Peyer's patch (tissue), 4 donors: Measurements from ENCODE around the gene ATP9A. TPM values are rescaled to one million over a fixed set of nuclear protein-coding genes. Genes with fewer than 3 reads are reported as not detected.

ENCODE experiments used
- DNase-seq, 3 donors: peaks; one replicate each; pipeline ENCODE4 v3.0.0-alpha.2; 2017 to 2019
- H3K27ac ChIP-seq, 4 donors: fragments of 200-600 bp; sonication (generic); one replicate each; pipeline ENCODE4 v1.5.1; 2016 to 2019
- H3K27me3 ChIP-seq, 2 donors: fragments of 200-600 bp; sonication (generic); one replicate each; pipeline ENCODE4 v1.5.1; 2019
- H3K36me3 ChIP-seq, 3 donors: fragments of 200-600 bp; sonication (generic); one replicate each; pipeline ENCODE4 v1.5.1; 2016 to 2019
- H3K4me1 ChIP-seq, 4 donors: fragments of 200-600 bp; sonication (generic); one replicate each; pipeline ENCODE4 v1.5.1; 2016 to 2019
- H3K4me3 ChIP-seq, 4 donors: fragments of 200-600 bp; sonication (generic); 1 replicate in 3 of 4; 2 replicates in 1 of 4; pipeline ENCODE4 v1.5.1; 2016 to 2019; ENCODE audit warnings: mild to moderate bottlenecking in 1 of 4
- H3K9me3 ChIP-seq, 4 donors: fragments of 200-600 bp; sonication (generic); one replicate each; pipeline ENCODE4 v1.5.1; 2016 to 2019; ENCODE audit warnings: mild to moderate bottlenecking in 1 of 4
- POLR2A ChIP-seq, 2 donors: fragments of 450-650 bp; IDR thresholded peaks; one replicate each; pipeline ENCODE4 v1.5.1; 2017; ENCODE audit warnings: antibody characterized with exemption in 2 of 2, mild to moderate bottlenecking in 2 of 2, moderate library complexity in 2 of 2
- total RNA-seq, 4 donors: library from RNA; depleted of rRNA; stranded (reverse); fragments of >200 nt; gene quantifications; one replicate each; pipeline ENCODE4 v1.1.0, GENCODE V29; 2016
- TF ChIP-seq, protein P1 (sequence below), 6 experiments: fragments of 450-650 bp in 4 of 6; fragments of 200-600 bp in 2 of 6; sonication (generic) in 1 of 6; IDR thresholded peaks; one replicate each; pipeline ENCODE4 v1.5.1; 2017 to 2019; ENCODE audit warnings: antibody characterized with exemption in 6 of 6, mild to moderate bottlenecking in 3 of 6, moderate library complexity in 1 of 6

Gene ATP9A
- total RNA-seq, 4 donors from 2014 or later = 27.2 to 73.1 (median 48.7) TPM

DNA sequence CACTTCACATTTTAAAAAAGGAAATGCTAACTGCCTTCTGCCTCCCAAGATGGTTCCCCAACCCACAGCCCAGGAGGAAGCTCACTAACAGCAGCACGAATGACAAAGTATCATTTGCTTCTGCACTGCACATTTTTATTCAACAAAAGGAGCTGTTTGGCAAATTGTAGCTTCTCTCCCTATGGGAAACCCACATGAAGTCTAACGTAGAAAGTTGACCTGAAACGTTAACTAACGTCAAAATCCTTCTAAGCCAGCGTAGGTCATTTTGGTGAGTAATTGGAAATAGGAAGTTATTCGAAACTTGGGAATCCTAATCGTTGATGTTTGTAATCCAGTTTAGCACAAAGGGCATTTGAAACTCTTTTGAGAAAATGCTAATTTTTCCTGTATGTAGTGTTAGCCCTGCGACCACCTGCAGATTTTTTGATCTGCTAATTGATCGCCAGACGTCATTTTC lies 31.2 kb upstream of the ATP9A start:
- H3K36me3 ChIP-seq = no peaks in the 10 kb centered on the region
- H3K27me3 ChIP-seq = peaks cover 0 to 21% of the 10 kb centered on the region in 2 donors
- no peaks in the 10 kb centered on the region for H3K9me3 ChIP-seq
- peaks cover 3 to 27% (median 8%) of the 10 kb centered on the region in 4 donors for H3K4me1 ChIP-seq
- TF ChIP-seq POLR2A (IDR thresholded peaks at IDR 0.05) = no peak
- TF ChIP-seq, protein P1, sequence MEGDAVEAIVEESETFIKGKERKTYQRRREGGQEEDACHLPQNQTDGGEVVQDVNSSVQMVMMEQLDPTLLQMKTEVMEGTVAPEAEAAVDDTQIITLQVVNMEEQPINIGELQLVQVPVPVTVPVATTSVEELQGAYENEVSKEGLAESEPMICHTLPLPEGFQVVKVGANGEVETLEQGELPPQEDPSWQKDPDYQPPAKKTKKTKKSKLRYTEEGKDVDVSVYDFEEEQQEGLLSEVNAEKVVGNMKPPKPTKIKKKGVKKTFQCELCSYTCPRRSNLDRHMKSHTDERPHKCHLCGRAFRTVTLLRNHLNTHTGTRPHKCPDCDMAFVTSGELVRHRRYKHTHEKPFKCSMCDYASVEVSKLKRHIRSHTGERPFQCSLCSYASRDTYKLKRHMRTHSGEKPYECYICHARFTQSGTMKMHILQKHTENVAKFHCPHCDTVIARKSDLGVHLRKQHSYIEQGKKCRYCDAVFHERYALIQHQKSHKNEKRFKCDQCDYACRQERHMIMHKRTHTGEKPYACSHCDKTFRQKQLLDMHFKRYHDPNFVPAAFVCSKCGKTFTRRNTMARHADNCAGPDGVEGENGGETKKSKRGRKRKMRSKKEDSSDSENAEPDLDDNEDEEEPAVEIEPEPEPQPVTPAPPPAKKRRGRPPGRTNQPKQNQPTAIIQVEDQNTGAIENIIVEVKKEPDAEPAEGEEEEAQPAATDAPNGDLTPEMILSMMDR (IDR thresholded peaks at IDR 0.05) = no peak
- DNase-seq = no peak
- H3K4me3 ChIP-seq = no peak overlapping the region
- no peak overlapping the region for H3K27ac ChIP-seq

DNA sequence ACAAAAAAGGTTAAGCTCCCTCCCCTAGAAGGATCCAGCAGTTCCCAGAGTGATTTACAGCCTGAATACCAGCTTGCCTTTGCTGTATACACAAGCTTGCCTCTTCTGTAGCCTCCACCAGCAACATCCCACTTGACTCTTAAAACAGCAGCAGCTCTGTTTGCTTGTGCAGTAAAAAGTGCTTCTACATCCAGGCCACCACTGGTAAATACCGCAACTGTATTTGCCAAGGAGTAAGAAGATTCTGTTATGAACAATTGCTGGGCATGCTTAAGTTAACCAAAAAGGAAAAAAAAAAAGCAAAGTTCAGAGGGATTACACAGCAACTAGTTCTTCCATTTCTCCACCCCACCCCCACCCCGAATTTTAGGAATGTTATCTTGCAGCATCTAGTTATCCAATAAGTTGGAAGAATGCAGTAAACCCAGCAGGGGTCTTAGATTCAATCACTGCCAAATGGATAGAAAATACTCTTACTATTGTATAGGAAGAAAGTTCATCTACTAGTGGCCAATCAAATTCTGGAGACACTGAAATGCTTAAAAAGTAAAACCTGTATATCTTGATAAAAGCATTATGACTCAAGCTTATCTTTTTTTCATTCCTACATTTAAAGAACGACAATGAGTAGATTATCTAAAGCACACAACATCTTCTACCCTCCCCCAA lies 29.3 kb upstream of the ATP9A start:
- H3K4me3 ChIP-seq = no peak overlapping the region
- DNase-seq = no peak
- peaks cover 3 to 27% (median 8%) of the 10 kb centered on the region in 4 donors for H3K4me1 ChIP-seq
- no peaks in the 10 kb centered on the region for H3K9me3 ChIP-seq
- H3K27me3 ChIP-seq = peaks cover 0 to 21% of the 10 kb centered on the region in 2 donors
- no peaks in the 10 kb centered on the region for H3K36me3 ChIP-seq
- TF ChIP-seq, protein P1 (IDR thresholded peaks at IDR 0.05) = no peak
- TF ChIP-seq POLR2A (IDR thresholded peaks at IDR 0.05) = no peak
- H3K27ac ChIP-seq = no peak overlapping the region

DNA sequence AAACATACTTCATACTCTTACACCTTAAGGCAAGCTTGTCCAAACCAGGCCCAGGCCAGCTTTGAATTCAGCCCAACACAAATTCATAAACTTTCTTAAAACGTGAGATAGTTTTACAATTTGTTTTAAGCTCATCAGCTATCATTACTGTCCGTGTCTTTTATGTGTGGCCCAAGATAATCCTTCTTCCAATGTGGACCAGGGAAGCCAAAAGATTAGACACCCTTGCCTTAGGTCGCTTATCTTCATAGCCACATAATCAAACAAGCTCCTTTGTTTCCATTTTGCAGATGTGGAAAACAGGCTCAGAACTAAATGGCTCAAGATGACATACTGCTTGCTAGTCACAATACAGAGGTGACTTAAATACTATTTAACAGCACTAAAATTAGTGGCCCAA lies 28.1 kb upstream of the ATP9A start:
- TF ChIP-seq, protein P1 (IDR thresholded peaks at IDR 0.05) = no peak
- no peak for TF ChIP-seq POLR2A (IDR thresholded peaks at IDR 0.05)
- no peak overlapping the region for H3K4me3 ChIP-seq
- H3K4me1 ChIP-seq = peaks cover 3 to 16% (median 7%) of the 10 kb centered on the region in 4 donors
- H3K27ac ChIP-seq = no peak overlapping the region
- H3K36me3 ChIP-seq = no peaks in the 10 kb centered on the region
- DNase-seq = no peak
- no peaks in the 10 kb centered on the region for H3K9me3 ChIP-seq
- peaks cover 0 to 10% of the 10 kb centered on the region in 2 donors for H3K27me3 ChIP-seq

DNA sequence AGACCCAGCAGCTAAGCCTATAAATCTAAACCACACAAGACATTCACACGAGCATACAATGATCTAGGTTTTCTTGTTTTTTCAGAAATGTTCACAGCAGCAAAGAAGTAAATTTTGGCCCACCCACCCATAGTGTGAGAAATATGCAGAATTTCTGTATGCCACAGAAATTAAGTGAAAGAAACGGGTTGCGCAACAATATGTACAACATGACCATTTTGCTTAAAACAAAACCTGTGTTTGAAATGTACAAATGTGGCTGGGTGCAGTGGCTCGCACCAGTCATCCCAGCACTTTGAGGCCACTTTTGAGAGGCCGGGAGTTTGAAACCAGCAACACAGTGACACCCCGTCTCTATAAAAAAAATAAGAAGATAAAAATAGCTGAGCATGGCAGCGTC lies 24.8 kb upstream of the ATP9A start:
- Histone ChIP-seq H3K4me3 (no peak overlapping the region), H3K4me1 (no peaks in the 10 kb centered on the region), H3K27ac (no peak overlapping the region), H3K36me3 (no peaks in the 10 kb centered on the region), H3K27me3 (no peaks in the 10 kb centered on the region), H3K9me3 (no peaks in the 10 kb centered on the region)
- DNase-seq = no peak
- TF ChIP-seq POLR2A (IDR thresholded peaks at IDR 0.05) = no peak
- TF ChIP-seq, protein P1 (IDR thresholded peaks at IDR 0.05) = no peak

DNA sequence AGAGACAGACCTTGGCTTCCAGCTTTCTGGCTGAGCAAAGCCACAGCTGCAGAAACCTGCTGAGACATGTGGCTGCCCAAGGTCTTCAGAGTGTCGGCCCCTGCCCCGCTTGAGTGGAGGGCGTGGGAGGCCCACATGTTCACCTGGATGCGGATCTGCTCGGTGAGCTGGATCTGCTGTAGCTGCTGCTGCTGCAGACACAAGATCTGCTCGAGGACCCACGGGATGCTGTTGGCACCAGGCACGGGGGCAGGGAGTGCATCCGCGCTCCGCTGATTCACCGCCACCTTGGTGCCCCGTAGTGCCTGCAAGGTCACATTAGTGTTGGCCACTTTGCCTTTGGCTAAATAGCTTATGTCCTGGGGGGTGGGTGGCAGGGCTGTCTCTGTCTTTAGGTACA lies 23.4 kb upstream of the ATP9A start:
- no peak overlapping the region for H3K4me3 ChIP-seq
- no peak overlapping the region for H3K27ac ChIP-seq
- no peaks in the 10 kb centered on the region for H3K27me3 ChIP-seq
- no peaks in the 10 kb centered on the region for H3K36me3 ChIP-seq
- H3K9me3 ChIP-seq = no peaks in the 10 kb centered on the region
- no peaks in the 10 kb centered on the region for H3K4me1 ChIP-seq
- TF ChIP-seq, protein P1 (IDR thresholded peaks at IDR 0.05) = no peak
- no peak for TF ChIP-seq POLR2A (IDR thresholded peaks at IDR 0.05)
- no peak for DNase-seq
